GM19025 (cell line): ENCODE results near the gene SPEN.

Experiments used
- ATAC-seq: cut with Tn5 transposase; IDR thresholded peaks from one replicate; pipeline ENCODE4 v1.9.1; 2021; ENCODE audit warnings: mild to moderate bottlenecking, low read depth, moderate library complexity; ENCODE audit not compliant: unreplicated experiment

Gene SPEN

GRCh38 chr1:15928971-15929965, 81.8 kb downstream of the SPEN start:
- no peak for ATAC-seq

GRCh38 chr1:15931401-15931800, 83.9 kb downstream of the SPEN start:
- ATAC-seq, result no peak

- ATAC-seq, result no peak
These were observed 84.4 kb downstream of the SPEN start for GRCh38 chr1:15931884-15932283.

- no peak for ATAC-seq
These were observed 85.1 kb downstream of the SPEN start for GRCh38 chr1:15932612-15933011.

GRCh38 chr1:15933684-15934083, 86.2 kb downstream of the SPEN start:
- ATAC-seq, result no peak

GRCh38 chr1:15934211-15935055, 86.9 kb downstream of the SPEN start:
- no peak for ATAC-seq

- no peak for ATAC-seq
These were observed 87.8 kb downstream of the SPEN start for GRCh38 chr1:15935056-15935950.

GRCh38 chr1:15936025-15936424, 88.5 kb downstream of the SPEN start:
- ATAC-seq, result no peak

GRCh38 chr1:15937146-15937545, 89.6 kb downstream of the SPEN start:
- no peak for ATAC-seq

- no peak for ATAC-seq
These were observed 90.2 kb downstream of the SPEN start for GRCh38 chr1:15937706-15938168.

GRCh38 chr1:15938628-15939161, 91.2 kb downstream of the SPEN start:
- ATAC-seq, result no peak

GRCh38 chr1:15939181-15940109, 91.9 kb downstream of the SPEN start:
- ATAC-seq, result no peak

GRCh38 chr1:15940110-15941043, 92.9 kb downstream of the SPEN start:
- no peak for ATAC-seq

GRCh38 chr1:15941044-15941840, 93.7 kb downstream of the SPEN start:
- ATAC-seq, result no peak

- ATAC-seq, result no peak
These were observed 94.6 kb downstream of the SPEN start for GRCh38 chr1:15941899-15942660.

GRCh38 chr1:15942661-15943327, 95.3 kb downstream of the SPEN start:
- ATAC-seq, result no peak
